IMR-90 (cell line): Measurements from ENCODE around the gene ADRB2.

Source experiments
- BHLHE40 ChIP-seq: fragments of 150-350 bp; IDR thresholded peaks from 2 replicates; pipeline ENCODE4 v1.6.1; 2016; ENCODE audit warnings: mild to moderate bottlenecking, low read depth, low read length
- CEBPB ChIP-seq: IDR thresholded peaks from 2 replicates; pipeline ENCODE4 v1.6.1; 2012; ENCODE audit warnings: low read depth, low read length, improper control_type of control experiment
- CTCF ChIP-seq: conservative IDR thresholded peaks from 2 replicates; pipeline ENCODE4 v1.5.1; 2012; ENCODE audit warnings: mild to moderate bottlenecking, low read depth, low read length, improper control_type of control experiment
- FOS ChIP-seq: fragments of 150-350 bp; IDR thresholded peaks from 2 replicates; pipeline ENCODE4 v1.6.1; 2016; ENCODE audit warnings: low read depth, low read length
- MAFK ChIP-seq: IDR thresholded peaks from 2 replicates; pipeline ENCODE4 v1.6.1; 2012; ENCODE audit warnings: low read depth, low read length, improper control_type of control experiment
- MAZ ChIP-seq: IDR thresholded peaks from 2 replicates; pipeline ENCODE4 v1.6.1; 2012; ENCODE audit warnings: low read depth, mild to moderate bottlenecking, low read length, improper control_type of control experiment, moderate library complexity, borderline replicate concordance
- MXI1 ChIP-seq: IDR thresholded peaks from 2 replicates; pipeline ENCODE4 v1.6.1; 2012; ENCODE audit warnings: low read depth, mild to moderate bottlenecking, low read length, moderate library complexity, borderline replicate concordance
- NFE2L2 ChIP-seq: fragments of 150-350 bp; IDR thresholded peaks from 2 replicates; pipeline ENCODE4 v1.6.1; 2016; ENCODE audit warnings: low read depth, mild to moderate bottlenecking, low read length
- POLR2A ChIP-seq: IDR thresholded peaks from 2 replicates; pipeline ENCODE4 v1.6.1; 2012; ENCODE audit warnings: mild to moderate bottlenecking, low read depth, low read length
- RAD21 ChIP-seq: IDR thresholded peaks from 2 replicates; pipeline ENCODE4 v1.6.1; 2012; ENCODE audit warnings: low read length, improper control_type of control experiment
- SMC3 ChIP-seq: fragments of 150-350 bp; IDR thresholded peaks from 2 replicates; pipeline ENCODE4 v1.6.1; 2016; ENCODE audit warnings: low read depth, mild to moderate bottlenecking, antibody characterized with exemption, low read length, moderate library complexity
- USF2 ChIP-seq: fragments of 150-350 bp; IDR thresholded peaks from 2 replicates; pipeline ENCODE4 v1.6.1; 2017; ENCODE audit warnings: mild to moderate bottlenecking, antibody characterized with exemption, low read length, low read depth

- TF ChIP-seq CTCF (no peak), POLR2A (peak; percentile 94), RAD21 (no peak), BHLHE40 (peak; percentile 44), MAFK (no peak), USF2 (no peak), CEBPB (no peak), MAZ (peak; percentile 97), NFE2L2 (no peak), FOS (no peak), MXI1 (peak; percentile 58; the same call in 1 of the 2 replicates), SMC3 (no peak)
These were observed at the start of gene ADRB2 for GRCh38 chr5:148826053-148826738.
